NCI-H510A (cell line): ENCODE data around the gene PRR5.

Source experiments
- DNase-seq: peaks from one replicate; lab custom pipeline; 2025; lab: John Stamatoyannopoulos, UW

Gene PRR5

DNA sequence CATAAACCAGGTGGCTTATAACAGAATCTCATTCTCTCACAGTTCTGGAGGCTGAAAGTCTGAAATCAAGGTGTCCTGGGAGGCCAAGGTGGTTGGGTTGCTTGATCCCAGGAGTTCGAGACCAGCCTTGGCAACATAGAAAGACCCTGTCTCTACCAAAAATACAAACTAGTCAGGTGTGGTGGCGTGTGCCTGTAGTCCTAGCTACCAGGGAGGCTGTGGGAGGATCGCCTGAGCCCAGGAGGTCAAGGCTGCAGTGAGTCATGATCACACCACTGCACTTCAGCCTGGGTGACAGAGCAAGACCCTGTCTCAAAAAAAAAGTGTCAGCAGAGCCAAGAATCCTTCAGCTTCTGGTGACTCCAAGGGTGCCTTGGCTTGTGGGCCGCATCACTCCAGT, 8.9 kb upstream of the PRR5 start:
- DNase-seq, result no peak

DNA sequence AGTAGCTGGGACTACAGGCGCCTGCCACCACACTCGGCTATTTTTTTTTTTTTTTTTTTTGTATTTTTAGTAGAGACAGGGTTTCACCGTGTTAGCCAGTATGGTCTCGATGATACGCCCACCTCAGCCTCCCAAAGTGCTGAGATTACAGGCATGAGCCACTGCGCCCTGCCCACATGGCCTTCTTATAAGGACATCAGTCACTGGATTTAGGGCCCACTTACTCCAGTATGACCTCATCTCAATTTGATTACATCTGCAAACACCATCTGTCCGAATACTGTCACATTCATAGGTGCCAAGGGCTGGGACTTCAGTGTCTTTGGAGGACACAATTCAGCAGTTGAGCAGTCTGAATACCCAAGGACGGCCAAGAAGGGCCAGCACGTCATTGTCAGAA, 8.2 kb upstream of the PRR5 start:
- no peak for DNase-seq

DNA sequence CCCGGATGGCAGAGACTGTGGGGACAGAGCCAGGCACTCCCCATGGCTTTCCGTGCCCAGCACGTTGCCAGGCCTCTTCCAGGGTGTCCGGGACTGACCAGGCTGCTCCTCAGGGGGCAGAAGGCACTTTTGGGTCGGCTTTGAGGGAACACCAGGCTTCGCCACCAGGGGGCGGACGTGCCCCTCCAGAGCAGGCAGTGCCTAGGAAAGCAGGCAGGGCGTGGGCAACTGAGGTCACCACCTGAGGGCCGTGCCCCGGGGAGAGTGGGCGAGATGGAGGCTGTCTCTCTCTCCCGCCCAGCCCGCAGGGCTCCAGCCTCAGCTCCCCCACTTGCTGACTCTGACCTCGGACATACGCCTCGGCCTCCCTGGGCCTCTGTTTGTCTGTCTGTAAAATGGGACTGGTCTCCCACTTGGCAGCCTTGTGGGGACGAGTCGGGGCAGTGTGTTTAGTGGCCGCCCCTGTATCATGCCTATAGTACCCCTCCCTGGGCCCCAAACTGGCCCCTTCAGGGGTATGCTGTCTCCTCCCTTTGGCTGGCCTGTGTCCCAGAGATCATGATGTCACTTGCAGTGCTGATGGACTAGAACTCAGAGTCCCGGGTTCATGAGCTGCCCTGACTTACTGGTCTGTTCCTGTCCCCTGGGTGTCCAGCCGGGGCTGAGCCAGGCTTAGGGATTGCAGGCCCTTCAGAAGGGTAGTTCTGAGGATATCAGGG, 4.4 kb upstream of the PRR5 start:
- no peak for DNase-seq

DNA sequence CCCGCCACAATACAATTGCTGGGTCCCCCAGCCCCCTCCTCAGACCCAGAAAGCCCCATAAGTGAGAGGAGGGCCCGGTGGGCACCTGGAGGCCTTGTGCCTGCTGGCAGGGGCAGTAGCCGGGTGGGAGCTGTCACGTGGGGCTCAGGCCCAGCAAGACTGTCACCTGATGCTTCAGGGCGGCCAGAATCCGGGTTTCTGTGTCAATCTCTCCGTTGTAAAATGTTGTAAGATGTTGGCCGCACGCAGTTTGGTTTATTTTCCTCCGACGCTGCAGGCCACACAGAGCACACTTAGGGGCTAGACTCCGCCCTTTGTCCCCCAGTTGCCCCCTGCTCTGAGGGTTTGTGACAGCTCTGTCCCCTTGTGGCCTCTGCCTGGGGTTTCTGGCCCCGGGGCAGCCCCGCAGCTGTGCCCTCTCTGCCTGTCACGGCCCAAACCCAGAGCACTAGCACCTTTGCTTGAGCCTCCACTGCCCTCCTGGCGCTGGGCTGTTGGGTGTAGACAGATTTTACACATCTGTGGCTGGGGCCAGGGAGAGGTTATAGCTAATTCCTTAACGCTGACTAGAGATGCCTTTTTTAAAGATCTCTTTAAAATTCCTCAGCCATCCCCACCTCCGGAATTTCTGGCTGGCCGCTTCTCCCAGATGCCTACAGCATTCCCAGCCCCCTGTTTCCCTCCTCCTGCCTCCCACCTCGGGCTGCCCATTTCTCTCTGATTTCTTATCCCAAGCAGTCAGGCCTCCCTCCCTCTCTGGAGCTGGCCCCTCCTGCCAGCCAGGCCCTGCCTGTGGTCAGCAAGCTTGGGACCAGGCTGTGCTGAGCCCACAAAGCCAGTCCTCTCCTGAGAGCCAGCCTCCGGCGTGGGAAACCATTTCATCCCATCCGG, 3.2 kb upstream of the PRR5 start:
- DNase-seq, result no peak

DNA sequence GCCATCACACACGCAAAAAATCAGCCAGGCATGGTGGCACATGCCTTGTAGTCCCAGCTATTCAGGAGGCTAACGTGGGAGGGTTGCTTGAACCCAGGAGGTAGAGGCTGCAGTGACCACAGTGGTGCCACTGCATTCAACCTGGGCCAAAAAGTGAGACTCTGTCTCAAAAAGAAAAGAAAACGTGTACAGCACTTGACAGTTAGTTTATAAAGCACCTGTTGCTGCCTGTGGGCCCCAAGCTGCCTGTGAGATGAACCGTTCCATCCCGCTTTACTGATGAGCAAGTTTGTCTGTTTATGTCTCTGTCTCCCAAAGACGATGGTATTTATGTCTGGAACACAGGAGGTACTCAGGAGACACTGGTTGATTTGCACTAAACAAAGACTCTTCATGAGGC, 1.5 kb upstream of the PRR5 start:
- no peak for DNase-seq

DNA sequence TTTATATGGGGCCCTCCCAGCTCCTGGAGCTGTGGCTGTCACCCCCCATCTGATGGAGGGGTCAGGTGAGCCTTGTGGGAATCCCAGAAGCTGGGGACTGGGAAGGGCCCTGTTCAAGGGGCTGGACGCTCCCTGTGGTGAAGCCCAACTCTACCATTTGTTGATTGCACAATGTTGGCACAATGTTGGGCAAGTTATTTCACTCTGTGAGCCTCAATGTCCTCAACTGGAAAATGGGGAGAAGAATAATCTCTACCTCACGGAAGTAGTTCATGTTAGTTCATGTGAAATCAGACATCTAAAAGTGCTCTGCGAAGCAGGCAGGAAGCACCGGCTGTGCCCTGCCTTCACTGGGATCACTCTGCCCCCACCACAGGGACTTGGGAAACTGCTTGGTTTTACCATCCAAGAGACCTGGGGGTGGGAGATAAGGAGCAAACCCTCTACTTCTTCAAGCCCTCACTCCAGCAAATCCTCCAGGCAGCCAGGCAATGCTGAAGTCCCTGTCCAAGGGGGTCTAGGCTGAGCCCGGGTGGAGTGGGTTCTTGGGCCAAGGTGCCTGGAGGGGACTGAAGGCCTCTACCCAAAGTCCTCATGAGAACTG, 715 bp upstream of the PRR5 start:
- DNase-seq, result no peak

DNA sequence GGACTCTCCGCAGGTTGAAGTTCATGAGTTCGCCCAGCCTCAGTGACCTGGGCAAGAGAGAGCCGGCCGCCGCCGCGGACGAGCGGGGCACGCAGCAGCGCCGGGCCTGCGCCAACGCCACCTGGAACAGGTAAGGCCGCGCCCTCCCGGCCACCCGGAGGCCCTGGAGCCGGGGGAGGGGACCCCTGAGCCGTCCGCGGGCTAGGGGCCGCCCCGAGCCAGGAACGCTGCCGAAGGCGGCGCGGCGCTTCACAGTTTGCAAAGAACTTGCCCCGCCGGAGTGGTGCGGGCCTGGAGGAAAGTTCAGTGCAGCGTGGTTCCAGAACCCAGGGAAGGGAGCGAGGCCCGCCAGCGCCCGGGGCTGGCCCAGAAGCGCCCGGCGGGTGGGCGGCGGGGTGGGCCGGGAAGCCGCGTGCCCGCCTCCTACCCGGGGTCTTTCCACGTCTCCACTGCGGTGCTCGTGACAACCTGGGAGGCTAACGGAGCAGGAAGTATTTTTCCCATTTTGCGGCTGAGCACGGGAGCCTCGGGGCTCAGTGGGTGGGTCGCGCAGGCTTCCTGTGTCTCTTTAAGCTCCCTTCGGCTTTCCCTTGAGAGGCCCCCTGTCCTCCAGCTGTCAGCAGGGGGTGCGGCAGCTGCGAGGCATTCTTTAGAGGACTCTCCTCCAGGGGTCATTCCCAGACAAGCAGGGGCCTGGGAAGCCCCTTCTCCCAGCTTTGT, 635 bp downstream of the PRR5 start:
- DNase-seq, result no peak

DNA sequence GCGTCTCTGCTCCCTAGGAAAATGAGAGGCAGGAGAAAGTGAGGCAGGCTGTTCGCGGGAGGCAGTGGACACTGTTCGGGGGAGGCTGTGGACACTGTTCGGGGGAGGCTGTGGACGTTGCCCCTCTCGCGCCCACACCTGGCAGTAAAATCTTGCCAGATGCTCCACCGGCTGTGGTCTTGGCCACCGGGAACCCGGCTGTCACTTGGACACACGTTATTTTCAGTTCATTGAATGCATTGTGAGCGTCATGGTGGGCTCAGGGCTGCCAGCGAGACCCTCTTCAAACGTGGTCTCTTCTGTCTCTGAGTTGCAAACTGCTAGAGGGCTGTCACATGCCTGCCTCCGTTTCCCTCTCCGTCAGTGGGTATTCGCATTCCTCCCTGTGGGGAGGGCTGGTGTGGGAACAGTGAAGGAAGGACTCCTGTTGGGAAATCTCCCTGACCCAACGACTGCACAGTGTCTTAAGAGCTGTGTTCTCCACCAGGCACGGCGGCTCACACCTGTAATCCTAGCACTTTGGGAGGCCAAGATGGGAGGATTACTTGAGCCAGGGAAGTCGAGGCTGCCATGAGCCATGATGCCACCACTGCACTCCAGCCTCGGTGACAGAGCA, 1.4 kb downstream of the PRR5 start:
- DNase-seq, result no peak

DNA sequence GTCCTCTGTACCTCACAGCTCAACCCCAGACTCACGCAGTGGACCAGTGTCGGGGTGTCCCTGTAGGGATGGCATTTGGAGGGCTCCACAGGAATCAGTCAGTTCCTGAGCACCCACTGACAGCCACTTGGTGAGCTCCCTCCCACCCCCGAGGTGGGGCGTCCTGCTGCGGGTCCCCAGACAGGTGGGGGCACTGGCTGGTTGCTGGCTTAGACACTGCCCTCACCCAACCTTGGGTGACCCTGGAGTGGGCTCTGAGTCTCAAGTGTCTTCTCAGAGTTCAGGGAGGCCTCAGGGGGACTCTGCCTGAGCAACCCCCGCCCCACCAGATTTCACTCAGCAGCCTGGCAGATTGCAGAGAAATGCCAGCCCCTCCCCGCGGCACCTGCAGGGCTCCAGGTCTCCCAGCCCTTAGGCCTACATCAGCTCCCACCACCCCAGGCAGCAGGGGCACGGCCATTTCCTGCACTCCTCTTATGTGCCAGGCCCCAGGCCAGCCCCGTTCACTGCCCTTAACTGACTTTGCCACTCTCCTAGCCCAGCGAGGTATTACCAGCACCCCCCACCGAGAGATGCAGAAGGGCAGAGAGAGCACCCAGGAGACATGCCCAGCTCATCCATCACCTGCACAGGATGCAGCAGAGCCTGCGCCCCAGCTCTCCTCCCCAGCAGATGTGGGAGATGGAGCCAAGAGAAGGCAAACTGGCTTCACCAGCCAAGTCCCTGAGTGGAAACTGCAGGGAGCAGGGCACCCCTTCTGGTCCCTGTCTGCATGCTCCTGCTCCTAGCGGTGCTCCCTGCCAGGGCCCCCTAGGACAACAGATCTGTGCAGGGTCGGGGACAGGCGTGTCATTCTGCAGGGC, 2.4 kb downstream of the PRR5 start:
- no peak for DNase-seq

DNA sequence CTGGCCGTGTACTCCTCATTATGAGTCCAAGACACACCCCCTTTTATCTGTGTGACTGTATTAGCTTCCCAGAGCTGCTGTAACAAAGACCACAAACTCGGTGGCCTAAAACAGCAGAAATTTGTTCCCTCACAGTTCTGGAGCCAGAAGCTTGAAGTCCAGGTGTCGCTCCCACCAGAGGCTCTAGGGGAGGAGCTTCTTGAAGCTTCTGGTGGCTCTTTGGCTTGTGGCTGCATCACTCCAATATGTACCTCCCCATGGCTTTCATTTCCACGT, 3.0 kb downstream of the PRR5 start:
- DNase-seq, result no peak

DNA sequence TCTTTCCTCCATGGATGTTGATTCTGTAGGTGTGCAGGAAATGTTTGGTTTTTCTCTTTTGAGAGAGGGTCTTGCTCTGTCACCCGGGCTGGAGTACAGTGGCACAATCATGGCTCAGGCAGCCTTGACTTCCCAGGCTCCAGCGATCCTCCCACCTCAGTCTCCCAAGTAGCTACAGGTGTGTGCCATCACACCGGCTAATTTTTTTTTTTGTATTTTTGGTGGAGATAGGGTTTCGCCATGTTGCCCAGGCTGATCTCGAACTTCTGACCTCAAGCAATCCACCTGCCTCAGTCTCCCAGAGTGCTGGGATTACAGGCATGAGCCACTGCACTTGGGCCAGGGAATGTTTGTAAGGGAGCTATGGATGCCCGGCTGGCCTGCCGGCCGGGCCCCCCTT, 4.5 kb downstream of the PRR5 start:
- DNase-seq, result no peak

DNA sequence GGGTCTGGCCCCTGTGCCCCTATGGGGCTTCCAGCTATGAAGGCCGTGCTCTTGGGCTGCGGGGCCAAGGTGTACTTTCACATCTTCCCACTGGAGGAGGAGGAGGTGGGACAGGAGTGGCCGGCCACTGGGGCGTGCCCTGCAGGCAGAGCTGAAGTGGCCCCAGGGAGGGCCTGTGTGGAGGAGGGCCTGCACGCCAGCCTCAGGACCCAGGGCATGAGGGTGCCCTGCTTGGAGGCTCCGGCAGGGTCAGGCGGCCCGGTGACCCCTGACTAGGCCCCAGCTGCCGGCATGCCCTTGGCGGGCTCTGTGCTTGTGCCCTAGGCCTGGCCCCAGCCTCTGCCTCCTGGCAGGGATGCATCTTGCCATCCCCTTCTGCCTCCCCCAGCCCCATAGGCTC, 5.2 kb downstream of the PRR5 start:
- DNase-seq, result no peak

DNA sequence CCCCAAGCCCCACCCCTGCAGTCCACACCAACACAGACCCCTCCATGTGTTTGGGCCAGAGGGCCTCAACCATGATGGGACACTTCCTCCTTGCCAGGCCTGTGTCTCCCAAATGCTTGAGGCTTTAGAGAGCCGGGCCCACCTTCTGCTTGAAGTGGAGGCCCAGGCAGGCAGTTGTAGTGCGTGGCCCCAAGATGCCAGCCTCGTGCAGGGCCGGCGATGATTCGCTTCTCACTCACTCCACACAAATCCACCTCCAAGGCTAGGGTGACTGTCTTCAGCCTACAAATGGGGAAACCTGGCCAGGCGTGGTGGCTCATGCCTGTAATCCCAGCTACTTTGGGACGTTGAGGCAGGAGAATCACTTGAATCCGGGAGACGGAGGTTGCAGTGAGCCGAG, 5.7 kb downstream of the PRR5 start:
- no peak for DNase-seq

DNA sequence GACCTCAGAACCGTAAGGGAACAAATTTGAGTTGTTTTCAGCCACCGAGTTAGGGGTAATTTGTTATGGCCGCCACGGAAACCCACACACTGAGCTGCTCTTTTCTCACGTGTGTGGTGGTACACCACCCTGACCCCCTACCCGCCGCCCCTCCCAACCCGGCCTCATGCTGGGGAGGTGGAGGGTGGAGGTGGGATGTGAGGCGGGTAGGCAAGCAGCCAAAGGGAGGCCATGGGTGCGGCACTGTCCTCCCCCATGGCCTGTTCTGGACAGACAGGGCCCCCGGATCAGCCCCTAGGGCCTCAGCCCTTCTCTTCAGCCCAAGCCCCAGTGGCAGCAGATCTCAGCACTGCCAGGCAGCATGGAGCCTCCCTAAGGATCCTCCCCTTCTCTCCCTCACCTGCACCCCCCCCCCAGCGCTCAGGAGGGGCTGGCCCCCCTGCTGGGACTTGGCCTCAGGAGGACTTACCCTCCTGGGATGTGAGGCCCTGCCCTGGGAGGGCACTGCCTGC, 7.9 kb downstream of the PRR5 start:
- no peak for DNase-seq

DNA sequence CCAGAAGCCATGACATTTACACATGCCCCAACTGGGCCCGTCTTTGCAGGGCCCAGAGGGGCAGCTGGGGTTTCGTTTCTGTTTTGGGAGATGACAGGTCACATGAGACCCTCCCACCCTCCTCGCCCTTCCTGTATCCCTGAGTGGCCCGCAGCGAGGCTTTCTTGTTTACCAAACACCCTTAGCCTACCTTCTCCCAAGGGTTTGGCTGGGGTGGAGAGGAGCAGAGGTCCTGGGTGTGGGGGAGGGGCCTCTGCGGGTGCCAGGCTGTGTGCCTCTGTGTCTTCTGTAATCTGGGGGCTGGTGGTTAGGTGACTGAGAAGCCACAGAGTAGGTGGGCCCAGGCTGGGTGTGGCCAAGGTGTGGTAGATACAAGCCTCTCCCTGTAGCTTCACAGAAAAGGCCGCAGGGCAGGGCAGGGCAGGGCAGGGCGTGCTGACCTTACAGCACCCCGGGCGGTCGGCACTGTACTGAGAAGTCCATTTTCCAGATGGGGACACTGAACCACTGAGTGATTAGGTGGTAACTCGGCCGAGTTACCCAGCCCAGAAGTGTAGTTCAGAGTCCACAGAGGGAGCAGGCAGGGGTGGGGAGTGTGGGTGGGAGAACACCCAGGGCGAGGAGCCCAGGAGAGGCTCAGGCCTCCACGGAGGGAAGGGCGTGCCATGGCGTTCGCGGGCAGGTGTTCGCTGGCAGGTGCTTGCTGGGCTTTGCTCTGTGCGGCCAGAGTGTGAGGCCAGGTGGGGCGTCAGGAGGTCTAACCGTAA, 8.7 kb downstream of the PRR5 start:
- DNase-seq, result no peak

DNA sequence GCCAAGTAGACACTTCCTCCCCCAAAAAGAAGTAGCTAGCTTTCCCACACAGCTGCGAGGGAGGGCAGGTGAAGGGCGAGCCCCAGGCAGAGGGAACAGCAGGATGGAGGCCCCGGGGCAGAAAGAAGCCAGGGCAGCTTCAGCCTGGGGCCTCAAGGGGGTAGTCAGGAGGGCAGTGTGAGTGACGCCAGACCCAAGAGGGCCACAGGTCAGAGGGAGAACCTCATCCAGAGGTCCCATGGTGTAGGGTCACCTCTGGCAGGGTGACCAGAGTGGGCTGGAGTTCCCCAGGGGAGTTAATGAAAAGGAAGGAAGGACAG, 9.2 kb downstream of the PRR5 start:
- DNase-seq, result no peak

DNA sequence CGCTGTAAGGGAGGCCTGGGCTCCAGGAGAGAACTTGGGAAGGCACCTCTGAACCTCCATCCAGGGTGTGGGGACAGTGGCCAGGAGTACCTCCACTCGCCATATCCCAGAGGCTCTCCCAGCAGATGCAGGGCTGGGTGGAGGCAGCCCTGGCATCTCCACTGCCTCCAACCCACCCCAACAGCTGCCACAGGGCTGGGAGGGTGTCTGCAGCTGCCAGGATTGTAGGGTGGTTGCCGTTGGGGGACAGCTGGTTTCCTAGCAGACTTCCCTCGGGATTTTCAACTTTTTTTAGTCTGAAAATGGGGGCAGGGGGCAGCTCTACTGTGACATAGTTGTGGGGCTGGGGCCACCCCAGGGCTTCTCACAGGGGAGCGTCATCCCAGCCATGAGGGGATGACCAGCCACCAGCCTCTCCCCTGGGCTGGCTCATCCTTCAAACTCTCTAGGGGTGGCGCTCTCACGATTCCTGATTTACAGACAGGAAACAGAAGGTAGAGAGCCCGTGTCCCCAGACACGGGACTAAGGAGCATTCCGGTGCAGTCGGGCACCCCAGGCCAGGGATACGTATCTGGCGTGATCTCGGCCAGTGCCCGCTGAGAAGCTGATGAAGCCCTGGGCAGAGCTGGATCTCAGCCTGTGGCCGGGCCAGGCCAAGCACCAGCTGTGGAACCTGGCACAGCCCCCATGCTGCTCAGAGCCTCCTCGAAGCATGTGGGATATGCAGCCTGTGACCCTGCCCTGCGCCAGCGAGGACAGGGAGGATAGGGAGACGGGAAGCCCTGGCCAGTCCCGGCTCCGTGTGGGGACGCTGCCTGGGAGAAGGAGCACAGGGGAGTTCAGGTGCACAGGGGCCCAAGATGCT, 9.9 kb downstream of the PRR5 start:
- no peak for DNase-seq

DNA sequence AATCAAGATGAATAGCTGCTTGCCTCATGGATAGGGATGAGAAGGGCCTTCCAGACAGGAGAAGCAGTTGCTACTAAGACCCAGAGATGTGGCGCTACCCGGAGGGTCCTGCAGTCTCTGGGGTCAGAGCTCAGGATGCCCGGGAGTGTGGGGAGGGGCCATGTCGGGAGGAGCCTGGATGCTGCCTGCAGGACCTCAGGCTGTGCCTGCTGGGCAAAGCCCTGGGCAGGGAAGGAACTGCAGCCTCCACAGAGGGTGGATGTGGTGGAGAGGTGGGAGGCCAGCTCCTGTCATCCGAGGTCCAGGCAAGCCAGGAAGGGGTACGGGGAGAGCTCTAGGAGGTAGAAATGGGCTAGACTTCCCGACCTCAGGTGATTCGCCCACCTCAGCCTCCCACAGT, 11.0 kb downstream of the PRR5 start:
- no peak for DNase-seq

DNA sequence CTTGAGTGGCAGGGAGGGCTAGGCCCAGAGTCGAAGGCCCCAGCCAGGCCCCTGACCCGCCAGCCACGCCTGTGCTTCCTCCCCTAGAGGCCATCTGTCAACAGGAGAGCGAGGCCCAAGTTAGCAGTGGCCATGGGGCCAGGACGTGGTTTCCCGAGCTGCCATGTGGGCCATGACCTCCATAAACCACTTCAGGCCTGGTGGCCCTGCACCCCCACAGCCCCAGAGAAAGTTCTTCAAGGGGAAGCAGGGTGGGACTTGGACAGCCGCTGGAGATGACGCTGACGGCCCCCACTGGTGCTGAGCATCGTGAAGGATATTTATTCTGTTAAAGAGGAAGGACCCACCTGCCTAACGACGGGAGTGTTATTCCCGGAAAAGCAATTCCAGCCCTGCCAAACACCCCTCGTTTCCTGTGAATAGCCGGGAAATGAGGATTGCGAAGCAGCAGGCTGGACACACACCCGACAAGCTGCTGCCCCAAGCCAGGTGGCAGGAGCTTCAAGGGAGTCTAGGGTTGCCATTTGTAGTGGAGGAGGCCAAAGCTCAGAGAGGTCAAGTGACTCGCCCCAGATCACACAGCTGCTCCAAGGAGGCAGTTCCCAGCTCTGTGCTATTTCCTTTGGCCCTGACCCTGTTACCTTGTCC, 12.8 kb downstream of the PRR5 start:
- DNase-seq, result no peak
